Panc1 (cell line): ENCODE results near the gene ELMO1. TPM values are rescaled to one million over a fixed set of nuclear protein-coding genes. Genes with fewer than 3 reads are reported as not detected.

Experiments used
- ATAC-seq: fragments of 200-7000 bp; cut with Tn5 transposase; 2 replicates; pipeline ENCODE4 v1.9.1; 2020; ENCODE audit warnings: mild to moderate bottlenecking, moderate library complexity
- BruUV-seq: library from RNA; stranded (reverse); fragments of 400-500 nt; replicated peaks from 2 replicates; lab custom pipeline; 2021; lab: Mats Ljungman, UMichigan
- CTCF ChIA-PET: fragments of 300-600 bp; sonication (Branson Sonifier 250); formaldehyde crosslinking; loops from one replicate; lab custom pipeline; 2022; ENCODE audit warnings: antibody characterized with exemption; lab: Charles Lee
- POLR2A ChIA-PET: fragments of 300-600 bp; sonication (Branson Sonifier 250); formaldehyde crosslinking; loops from one replicate; lab custom pipeline; 2022; ENCODE audit warnings: antibody characterized with exemption; lab: Charles Lee
- DNase-seq: peaks from one replicate; pipeline ENCODE4 v3.0.0-alpha.2; 2010; ENCODE audit warnings: low read depth, low spot score
- H3K27ac ChIP-seq: 2 replicates; pipeline ENCODE4 v1.5.1; 2011; ENCODE audit warnings: mild to moderate bottlenecking, low read length, inconsistent platforms
- H3K27me3 ChIP-seq: fragments of 200-500 bp; sonication (Bioruptor generic); 2 replicates; pipeline ENCODE4 v1.6.0; 2014; ENCODE audit warnings: low read length, inconsistent platforms; ENCODE audit not compliant: control insufficient read depth, insufficient read depth
- H3K36me3 ChIP-seq: fragments of 200-500 bp; sonication (Bioruptor generic); 2 replicates; pipeline ENCODE4 v1.5.1; 2014; ENCODE audit warnings: inconsistent platforms, mild to moderate bottlenecking, low read length, moderate library complexity; ENCODE audit not compliant: control insufficient read depth, insufficient read depth
- H3K4me1 ChIP-seq: 2 replicates; pipeline ENCODE4 v1.5.1; 2011; ENCODE audit warnings: inconsistent platforms, mild to moderate bottlenecking, low read length, moderate library complexity; ENCODE audit not compliant: control insufficient read depth, insufficient read depth
- H3K4me3 ChIP-seq, 2 experiments: 2 replicates each; pipeline ENCODE4 v1.5.1; 2011 to 2012; ENCODE audit warnings: low read depth in 2 of 2, low read length in 2 of 2, mild to moderate bottlenecking in 2 of 2, inconsistent platforms in 1 of 2, moderate library complexity in 1 of 2
- H3K9me3 ChIP-seq: fragments of 200-500 bp; sonication (Bioruptor generic); 2 replicates; pipeline ENCODE4 v1.5.1; 2014; ENCODE audit warnings: low read depth, mild to moderate bottlenecking, inconsistent platforms, low read length, moderate library complexity; ENCODE audit not compliant: control insufficient read depth, insufficient read depth
- POLR2AphosphoS5 ChIP-seq: IDR thresholded peaks from 2 replicates; pipeline ENCODE4 v1.6.1; 2012; ENCODE audit warnings: mild to moderate bottlenecking, low read depth, low read length, moderate library complexity
- SIN3A ChIP-seq: IDR thresholded peaks from 2 replicates; pipeline ENCODE4 v1.6.1; 2012; ENCODE audit warnings: low read depth, mild to moderate bottlenecking, low read length, moderate library complexity, borderline replicate concordance; ENCODE audit not compliant: insufficient read depth
- TCF7L2 ChIP-seq: IDR thresholded peaks from 2 replicates; pipeline ENCODE4 v1.6.1; 2011; ENCODE audit warnings: mild to moderate bottlenecking, low read depth, low read length, inconsistent platforms
- in situ Hi-C: cut with HindIII; loops from 2 replicates; pipeline ENCODE4 v1.10.0; 2016; ENCODE audit warnings: low sequenced_read_pairs, low pct_unique_long_range_greater_than_20kb
- intact Hi-C: fragments of 100-400 bp; cut with micrococcal nuclease; formaldehyde crosslinking; loops from one replicate; pipeline ENCODE4 v1.10.0; 2022; ENCODE audit not compliant: unreplicated experiment
- total RNA-seq: library from RNA; stranded (reverse); gene quantifications from one replicate; pipeline ENCODE4 v1.2.1, GENCODE V29; 2021; ENCODE audit not compliant: unreplicated experiment
- TF ChIP-seq, protein P1 (sequence below): fragments of 450-650 bp; IDR thresholded peaks from 2 replicates; pipeline ENCODE4 v1.5.1; 2017; ENCODE audit warnings: mild to moderate bottlenecking
- TF ChIP-seq, protein P2 (sequence below), 2 experiments: IDR thresholded peaks; 2 replicates each; pipeline ENCODE4 v1.6.1; 2011 to 2012; ENCODE audit warnings: low read depth in 2 of 2, control low read depth in 1 of 2, low read length in 1 of 2, mild to moderate bottlenecking in 1 of 2, moderate library complexity in 1 of 2; ENCODE audit not compliant: insufficient read depth in 1 of 2

The ELMO1 gene
- total RNA-seq, 1 experiment from 2014 or later = 0.80 TPM

DNA sequence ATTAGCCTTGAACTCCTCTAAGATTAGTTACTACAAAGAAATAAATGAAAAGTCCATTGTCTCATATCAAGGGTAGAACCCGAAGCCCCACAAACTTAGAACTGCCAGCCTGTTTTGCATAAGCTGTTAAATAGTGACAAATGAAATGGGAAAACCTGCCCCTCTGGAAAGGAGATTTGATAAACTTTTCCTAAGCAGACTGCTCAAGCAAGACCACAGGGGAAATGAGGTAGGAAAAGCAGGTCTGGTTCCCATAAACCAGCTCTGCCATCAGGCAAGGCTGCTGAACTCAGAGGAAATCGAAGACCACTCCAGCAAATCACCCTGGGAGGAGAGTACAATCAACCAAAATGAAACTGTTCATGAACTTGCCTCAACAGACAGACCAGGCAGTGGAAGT, 542.8 kb downstream of the ELMO1 start:
- Histone ChIP-seq H3K4me1 (no peaks in the 10 kb centered on the region), H3K4me3 (no peak overlapping the region), H3K27me3 (no peaks in the 10 kb centered on the region), H3K9me3 (peaks cover 3% of the 10 kb centered on the region; the same call in 1 of the 2 replicates), H3K36me3 (no peaks in the 10 kb centered on the region), H3K27ac (no peak overlapping the region)
- no peak for DNase-seq
- POLR2A ChIA-PET = no interaction called here
- in situ Hi-C loops = no loop called here
- CTCF ChIA-PET = no interaction called here
- intact Hi-C loops = no loop called here
- no TSS peak for BruUV-seq
- TF ChIP-seq, protein P1, sequence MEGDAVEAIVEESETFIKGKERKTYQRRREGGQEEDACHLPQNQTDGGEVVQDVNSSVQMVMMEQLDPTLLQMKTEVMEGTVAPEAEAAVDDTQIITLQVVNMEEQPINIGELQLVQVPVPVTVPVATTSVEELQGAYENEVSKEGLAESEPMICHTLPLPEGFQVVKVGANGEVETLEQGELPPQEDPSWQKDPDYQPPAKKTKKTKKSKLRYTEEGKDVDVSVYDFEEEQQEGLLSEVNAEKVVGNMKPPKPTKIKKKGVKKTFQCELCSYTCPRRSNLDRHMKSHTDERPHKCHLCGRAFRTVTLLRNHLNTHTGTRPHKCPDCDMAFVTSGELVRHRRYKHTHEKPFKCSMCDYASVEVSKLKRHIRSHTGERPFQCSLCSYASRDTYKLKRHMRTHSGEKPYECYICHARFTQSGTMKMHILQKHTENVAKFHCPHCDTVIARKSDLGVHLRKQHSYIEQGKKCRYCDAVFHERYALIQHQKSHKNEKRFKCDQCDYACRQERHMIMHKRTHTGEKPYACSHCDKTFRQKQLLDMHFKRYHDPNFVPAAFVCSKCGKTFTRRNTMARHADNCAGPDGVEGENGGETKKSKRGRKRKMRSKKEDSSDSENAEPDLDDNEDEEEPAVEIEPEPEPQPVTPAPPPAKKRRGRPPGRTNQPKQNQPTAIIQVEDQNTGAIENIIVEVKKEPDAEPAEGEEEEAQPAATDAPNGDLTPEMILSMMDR = no peak
- TF ChIP-seq, protein P2, sequence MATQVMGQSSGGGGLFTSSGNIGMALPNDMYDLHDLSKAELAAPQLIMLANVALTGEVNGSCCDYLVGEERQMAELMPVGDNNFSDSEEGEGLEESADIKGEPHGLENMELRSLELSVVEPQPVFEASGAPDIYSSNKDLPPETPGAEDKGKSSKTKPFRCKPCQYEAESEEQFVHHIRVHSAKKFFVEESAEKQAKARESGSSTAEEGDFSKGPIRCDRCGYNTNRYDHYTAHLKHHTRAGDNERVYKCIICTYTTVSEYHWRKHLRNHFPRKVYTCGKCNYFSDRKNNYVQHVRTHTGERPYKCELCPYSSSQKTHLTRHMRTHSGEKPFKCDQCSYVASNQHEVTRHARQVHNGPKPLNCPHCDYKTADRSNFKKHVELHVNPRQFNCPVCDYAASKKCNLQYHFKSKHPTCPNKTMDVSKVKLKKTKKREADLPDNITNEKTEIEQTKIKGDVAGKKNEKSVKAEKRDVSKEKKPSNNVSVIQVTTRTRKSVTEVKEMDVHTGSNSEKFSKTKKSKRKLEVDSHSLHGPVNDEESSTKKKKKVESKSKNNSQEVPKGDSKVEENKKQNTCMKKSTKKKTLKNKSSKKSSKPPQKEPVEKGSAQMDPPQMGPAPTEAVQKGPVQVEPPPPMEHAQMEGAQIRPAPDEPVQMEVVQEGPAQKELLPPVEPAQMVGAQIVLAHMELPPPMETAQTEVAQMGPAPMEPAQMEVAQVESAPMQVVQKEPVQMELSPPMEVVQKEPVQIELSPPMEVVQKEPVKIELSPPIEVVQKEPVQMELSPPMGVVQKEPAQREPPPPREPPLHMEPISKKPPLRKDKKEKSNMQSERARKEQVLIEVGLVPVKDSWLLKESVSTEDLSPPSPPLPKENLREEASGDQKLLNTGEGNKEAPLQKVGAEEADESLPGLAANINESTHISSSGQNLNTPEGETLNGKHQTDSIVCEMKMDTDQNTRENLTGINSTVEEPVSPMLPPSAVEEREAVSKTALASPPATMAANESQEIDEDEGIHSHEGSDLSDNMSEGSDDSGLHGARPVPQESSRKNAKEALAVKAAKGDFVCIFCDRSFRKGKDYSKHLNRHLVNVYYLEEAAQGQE (IDR thresholded peaks at IDR 0.05; ENCODE audit: insufficient read depth in 1 of 2, low read depth in 2 of 2, low read length in 1 of 2) = no peak
- TF ChIP-seq SIN3A = no peak
- no peak for TF ChIP-seq POLR2AphosphoS5
- TF ChIP-seq TCF7L2 = no peak
- ATAC-seq = no peak

DNA sequence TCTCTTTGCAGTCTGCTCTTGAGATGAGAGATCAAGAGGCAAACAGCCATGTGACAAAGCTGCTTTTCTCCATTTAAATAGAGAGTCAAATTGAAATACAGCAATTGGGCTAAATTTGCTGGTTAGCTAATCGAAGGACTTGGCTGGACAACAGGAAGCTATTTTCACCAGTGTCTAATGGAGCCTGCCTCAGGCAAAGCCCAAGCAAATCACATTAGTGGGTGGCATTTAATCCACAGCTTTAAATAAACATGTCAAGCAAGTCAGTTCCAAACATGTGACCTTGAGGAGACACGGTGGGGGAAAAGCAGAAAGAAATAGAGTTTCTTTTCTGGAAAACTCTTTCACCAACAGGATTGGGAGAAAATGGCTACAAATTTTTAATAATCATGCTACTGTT, 543.9 kb downstream of the ELMO1 start:
- DNase-seq (no peak), ATAC-seq (no peak)
- Histone ChIP-seq H3K36me3 (no peaks in the 10 kb centered on the region), H3K4me3 (no peak overlapping the region), H3K9me3 (peaks cover 3% of the 10 kb centered on the region; the same call in 1 of the 2 replicates), H3K27ac (no peak overlapping the region), H3K4me1 (no peaks in the 10 kb centered on the region), H3K27me3 (no peaks in the 10 kb centered on the region)
- CTCF ChIA-PET = no interaction called here
- intact Hi-C loops (no loop called here), in situ Hi-C loops (no loop called here)
- BruUV-seq = no TSS peak
- POLR2A ChIA-PET = no interaction called here
- TF ChIP-seq, protein P1 = no peak
- no peak for TF ChIP-seq SIN3A
- TF ChIP-seq, protein P2 (IDR thresholded peaks at IDR 0.05; ENCODE audit: insufficient read depth in 1 of 2, low read depth in 2 of 2, low read length in 1 of 2) = no peak
- no peak for TF ChIP-seq POLR2AphosphoS5
- no peak for TF ChIP-seq TCF7L2
